ENCODE data around the gene SLC16A12.

The SLC16A12 gene

GRCh38 chr10:89388806-89389205 lies 146.6 kb downstream of the SLC16A12 start:
- no peak for FAIRE-seq

GRCh38 chr10:89384474-89385340 lies 150.7 kb downstream of the SLC16A12 start:
- no peak for FAIRE-seq

GRCh38 chr10:89382757-89383156 lies 152.6 kb downstream of the SLC16A12 start:
- FAIRE-seq: no peak
